GM18498 (cell line): ENCODE measurements around the gene NOP53.
"Not testable (repeated sequence)": the region's sequence is repeated elsewhere in the genome, so short reads cannot be mapped to it uniquely, and the experiment has no call there.

Source experiments
- ATAC-seq: cut with Tn5 transposase; IDR thresholded peaks from one replicate; pipeline ENCODE4 v1.9.1; 2021; ENCODE audit warnings: mild to moderate bottlenecking, moderate library complexity; ENCODE audit not compliant: unreplicated experiment

NOP53 gene

DNA sequence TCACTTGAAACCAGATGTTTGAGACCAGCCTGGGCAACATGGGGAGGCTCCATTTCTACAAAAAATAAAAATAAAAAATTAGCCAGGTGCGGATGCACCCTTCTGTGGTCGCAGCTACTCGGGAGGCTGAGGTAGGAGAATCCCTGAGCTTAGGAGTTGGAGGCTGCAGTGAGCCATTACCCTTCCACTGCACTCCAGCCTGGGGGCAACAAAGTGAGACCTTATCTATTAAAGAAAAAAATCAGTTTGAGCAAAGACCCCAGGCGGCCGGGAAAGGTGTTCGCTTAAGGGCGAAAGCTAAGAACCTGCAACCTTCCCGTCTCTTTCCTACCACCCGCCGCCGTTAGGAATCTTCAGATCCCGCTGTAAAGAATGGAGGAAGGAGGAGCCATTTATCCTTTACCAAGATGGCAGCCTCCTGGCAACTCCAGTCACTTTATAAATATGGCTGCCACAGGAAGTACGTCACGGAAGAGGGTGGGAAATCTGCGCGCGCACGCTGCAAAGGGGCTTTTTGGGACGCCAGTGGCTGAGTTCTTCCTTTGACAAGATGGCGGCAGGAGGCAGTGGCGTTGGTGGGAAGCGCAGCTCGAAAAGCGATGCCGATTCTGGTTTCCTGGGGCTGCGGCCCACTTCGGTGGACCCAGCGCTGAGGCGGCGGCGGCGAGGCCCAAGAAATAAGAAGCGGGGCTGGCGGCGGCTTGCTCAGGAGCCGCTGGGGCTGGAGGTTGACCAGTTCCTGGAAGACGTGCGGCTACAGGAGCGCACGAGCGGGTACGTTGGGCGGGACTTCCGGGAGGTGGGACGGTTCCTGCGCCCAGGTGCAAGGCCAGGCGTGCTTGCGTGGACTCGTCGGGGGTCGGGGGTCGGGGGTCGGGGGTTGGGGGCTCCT is at the start of gene NOP53:
TSS of gene NOP53 (plus strand) at position 537 of the 892 bp plus-strand sequence. CDS start at position 551, 14 bp downstream.
- ATAC-seq: peak; percentile 76

- no peak for ATAC-seq
Observed at GRCh38 chr19:47696635-47697034, 48.7 kb upstream of the NOP53 start.

GRCh38 chr19:47697863-47698609 is 47.3 kb upstream of the NOP53 start:
- ATAC-seq: no peak

DNA sequence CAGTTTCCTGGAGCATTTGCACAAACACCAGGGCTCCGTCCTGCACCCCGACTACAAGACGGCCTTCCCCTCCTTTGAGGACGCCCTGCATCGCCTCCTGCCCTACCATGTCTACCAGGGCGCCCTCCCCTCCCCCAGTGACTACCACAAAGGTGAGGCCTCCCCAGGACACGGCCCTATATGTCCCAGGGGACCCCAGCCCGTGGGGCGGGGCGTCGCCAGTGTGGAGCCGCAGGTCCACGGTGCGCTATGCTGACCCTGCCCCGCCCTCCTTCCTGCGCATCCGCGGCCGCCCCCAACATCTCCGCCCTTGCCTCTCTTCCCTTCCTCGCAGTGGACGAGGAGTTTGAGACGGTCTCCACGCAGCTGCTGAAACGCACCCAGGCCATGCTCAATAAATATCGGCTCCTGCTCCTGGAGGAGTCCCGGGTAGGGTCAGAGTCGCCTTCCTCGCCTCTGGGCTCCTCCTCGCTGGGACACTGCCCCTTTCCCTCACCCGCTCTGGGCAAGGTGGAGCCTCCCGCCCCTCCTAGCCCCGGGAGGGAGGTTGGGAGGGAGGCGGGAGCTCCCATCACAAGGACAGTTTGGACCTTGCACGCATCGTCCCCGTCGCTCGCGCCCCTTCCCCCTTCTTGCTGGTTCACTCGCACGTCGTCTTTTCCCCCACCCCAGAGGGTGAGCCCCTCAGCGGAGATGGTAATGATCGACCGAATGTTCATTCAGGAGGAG is 46.6 kb upstream of the NOP53 start:
- no peak for ATAC-seq

- no peak for ATAC-seq
Observed at GRCh38 chr19:47699360-47699917, 45.9 kb upstream of the NOP53 start.

GRCh38 chr19:47700934-47701716 is 44.2 kb upstream of the NOP53 start:
- no peak for ATAC-seq

- no peak for ATAC-seq
Observed at GRCh38 chr19:47701717-47702552, 43.4 kb upstream of the NOP53 start.

- no peak for ATAC-seq
Observed at GRCh38 chr19:47702671-47703070, 42.7 kb upstream of the NOP53 start.

DNA sequence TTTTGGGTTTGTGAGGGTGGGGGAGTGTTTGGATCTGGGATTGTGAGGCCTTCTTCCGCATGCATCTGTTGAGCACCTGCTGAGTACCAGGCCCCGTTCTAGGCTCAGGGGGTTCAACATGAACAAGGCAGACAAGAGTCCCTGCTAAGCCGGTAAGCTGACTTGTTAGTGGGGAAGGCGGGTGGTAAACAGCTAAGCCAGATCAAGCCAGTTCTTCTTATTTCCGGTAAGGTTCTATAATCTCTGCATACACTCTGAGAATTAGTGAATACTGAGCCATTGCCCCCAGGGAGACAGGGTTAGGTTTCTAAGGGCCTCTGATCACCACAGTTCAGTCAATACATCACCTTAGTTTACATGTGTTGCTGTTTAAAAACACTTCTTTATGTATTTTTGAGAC is 42.0 kb upstream of the NOP53 start:
- ATAC-seq: no peak

- no peak for ATAC-seq
Observed at GRCh38 chr19:47704024-47704423, 41.3 kb upstream of the NOP53 start.

DNA sequence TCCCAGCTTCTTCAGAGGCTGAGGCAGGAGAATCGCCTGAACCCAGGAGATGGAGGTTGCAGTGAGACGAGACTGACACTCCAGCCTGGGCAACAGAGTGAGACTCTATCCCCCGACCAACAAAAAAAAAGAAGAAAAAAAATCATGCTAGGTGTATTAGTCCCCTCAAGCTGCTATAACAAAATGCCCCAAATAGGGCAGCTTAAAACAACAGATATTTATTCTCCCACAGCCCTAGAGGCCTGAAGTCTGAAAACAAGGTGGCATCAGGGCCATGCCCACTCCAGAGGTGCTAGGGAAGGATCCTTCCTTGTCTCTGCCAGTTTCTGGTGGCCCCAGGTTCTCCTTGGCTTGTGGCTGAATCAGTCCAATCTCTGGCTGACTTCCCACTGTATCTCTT is 40.7 kb upstream of the NOP53 start:
- ATAC-seq: no peak

DNA sequence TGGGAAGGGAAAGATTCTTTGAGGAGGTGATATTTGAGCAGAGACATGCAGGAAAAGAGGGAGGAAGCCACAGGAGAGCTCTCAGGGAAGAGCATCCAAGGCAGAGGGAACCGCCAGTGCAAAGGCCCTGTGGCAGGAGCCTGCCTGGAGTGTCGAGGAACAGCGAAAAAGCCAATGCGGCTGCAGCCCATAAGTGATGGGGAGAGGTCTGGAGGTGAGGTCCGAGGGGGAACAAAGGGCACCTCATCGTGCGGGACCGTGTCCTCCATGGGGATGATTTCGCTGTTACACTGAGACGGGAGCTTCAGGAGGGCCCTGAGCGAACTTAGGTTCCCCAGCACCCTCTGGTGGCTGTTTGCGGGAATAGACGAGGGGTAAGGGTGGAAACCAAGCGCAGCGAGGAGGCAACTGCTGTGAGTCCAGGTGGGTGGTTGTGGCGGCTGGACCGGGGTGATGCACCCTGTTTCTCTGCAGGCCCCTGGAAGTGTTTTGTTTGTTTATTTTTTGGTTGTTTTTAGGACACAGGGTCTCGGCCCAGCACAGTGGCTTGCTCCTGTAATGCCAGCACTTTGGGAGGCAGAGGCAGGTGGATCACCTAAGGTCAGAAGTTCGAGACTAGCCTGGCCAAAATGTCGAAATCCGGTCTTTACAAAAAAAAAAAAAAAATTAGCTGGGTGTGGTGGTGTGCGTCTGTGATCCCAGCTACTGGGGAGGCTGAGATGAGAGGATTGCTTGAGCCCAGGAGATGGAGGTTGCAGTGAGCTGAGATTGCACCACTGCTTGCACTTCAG is 38.0 kb upstream of the NOP53 start:
- peak; percentile 48 for ATAC-seq

DNA sequence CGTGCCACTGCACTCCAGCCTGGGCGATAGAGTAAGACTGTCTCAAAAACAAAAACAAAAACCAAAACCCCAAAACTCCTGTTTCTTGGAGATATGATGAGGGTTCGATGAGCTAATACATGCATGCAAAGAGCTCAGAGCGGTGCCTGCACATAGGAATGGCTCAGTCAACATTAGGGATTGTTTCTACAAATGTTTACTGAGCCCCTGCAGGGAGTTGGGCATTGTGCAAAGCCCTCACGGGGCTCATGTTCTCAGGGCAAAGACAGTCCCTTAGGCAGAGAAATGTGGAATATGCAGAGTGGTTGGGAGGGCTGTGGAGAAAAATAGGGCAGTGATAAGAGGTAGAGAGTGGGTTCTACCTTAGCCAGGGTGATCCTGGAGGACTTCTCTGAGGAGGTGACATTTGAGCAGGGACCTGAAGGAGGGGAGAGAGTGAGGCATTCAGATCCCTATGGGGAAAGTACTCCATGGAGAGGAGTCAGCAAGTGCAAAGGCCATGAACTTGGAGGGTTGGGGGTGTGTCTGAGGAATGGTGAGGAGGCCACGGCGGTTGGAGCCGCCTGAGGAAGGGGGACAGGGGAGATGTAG is 33.6 kb upstream of the NOP53 start:
- ATAC-seq: no peak

DNA sequence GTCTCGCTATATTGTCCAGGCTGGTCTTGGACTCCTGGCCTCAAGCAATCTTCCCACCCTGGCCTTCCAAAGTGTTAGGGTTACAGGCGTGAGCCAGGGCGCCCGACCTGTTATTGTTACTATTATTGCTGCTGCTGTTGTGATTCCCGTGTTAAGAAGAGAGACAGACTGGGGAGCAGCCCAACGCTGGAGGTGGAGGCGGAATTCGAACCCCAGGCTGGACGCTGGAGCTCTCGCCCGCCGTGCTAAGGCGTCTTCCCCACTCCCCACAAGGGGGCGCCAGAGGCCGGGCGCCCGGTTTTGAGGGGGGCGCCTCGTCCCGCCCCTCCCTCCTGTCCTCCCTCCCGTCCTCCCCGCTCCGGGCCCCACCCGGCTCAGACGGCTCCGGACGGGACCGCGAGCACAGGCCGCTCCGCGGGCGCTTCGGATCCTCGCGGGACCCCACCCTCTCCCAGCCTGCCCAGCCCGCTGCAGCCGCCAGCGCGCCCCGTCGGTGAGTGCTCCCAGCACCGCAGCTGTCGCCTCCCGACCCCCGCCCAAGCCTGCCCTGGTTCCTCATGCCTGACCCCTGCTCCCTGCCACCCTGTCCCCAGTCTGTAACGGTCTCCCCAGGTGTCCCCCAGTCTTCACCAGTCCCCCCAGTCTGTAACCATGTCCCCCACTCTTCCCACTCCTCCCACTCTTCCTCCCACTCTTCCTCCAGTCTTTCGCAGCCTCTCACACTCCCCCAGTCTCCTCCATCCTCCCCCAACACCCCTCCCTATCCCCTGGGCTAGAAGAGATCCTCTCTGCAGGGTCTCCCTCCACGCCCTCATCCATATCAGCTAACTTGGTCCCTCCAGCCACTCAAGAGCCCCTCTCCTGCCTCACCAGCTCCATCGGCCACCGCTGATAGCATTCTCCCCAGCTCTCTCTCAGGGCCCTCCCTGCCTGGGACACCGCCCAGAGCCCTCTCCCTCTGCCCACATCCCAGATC is 32.0 kb upstream of the NOP53 start, which contains the start of gene EHD2:
TSS of gene EHD2 (plus strand) at position 377 of the 976 bp plus-strand sequence. CDS start 3,191 bp downstream, outside the sequence.
- ATAC-seq: no peak

DNA sequence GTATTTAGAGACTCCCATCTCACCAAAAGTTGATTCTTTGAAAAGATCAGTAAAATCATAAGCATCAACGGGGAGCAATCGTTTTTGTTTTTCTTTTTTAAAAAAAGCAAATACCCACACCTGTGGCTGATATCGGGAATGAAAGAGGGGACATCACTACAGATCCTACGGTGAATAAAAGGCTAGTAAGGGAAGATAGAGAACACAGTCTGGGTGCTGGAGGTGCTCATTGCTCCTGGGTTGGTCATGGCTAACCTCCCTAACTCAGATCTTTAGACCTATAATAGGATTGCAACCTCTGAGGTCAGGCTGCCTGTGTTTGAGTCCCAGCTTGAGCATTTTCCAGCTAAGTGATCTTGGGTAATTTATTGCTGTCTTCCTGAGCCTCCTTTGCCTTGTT is 31.0 kb upstream of the NOP53 start:
- no peak for ATAC-seq

GRCh38 chr19:47714855-47715254 is 30.5 kb upstream of the NOP53 start:
- ATAC-seq: not testable (repeated sequence)
